ENCODE measurements around the gene ADGRV1.

The ADGRV1 gene

DNA sequence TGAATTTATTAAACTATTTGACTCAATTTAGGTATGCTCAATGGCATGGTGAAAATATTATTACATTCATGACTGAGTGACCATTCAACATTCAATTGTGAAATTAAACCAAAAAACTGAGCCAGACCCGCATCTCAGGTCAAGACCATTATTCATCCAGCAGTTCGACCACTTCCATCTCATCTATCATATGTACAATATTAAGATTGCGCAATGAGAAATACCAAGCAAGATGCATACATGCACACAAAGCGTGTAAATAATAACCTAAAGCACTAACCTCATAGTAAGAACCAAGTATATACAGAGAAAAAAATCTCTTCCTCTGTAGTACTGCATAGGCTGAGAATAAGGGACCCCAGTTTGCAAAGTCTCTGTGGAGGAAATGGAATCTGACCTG lies 310.2 kb downstream of the ADGRV1 start:
- no peak for DNase-seq (ENCODE audit: low read depth in 2 of 2)

DNA sequence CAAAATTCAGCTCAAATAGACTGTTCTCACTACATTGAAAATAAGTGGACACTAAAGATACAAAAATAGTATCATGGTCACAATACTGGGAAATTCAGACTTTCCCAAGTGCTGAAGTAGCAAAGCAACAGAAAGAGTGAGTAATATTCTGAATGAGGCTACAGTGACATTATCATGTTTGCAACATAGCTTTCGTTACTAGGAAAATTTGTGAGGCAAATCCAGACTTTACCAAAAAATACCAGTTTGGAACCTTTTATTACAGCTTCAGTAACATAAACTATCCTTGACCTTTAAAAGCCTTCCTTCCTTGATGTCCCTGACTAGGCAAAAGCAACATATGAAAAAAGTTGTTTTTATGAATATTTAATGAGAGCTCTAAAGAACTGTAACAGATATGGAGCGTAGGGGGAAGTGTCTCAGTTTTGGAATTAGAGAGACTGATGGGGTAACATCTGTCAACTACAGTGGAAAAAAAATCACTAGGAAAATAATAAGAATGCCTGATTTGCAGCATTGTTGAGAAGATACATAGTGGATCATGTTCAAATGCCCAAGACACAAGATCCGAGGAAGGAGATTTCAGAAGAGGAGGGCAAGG lies 312.9 kb downstream of the ADGRV1 start:
- DNase-seq (ENCODE audit: low read depth in 2 of 2) = no peak

DNA sequence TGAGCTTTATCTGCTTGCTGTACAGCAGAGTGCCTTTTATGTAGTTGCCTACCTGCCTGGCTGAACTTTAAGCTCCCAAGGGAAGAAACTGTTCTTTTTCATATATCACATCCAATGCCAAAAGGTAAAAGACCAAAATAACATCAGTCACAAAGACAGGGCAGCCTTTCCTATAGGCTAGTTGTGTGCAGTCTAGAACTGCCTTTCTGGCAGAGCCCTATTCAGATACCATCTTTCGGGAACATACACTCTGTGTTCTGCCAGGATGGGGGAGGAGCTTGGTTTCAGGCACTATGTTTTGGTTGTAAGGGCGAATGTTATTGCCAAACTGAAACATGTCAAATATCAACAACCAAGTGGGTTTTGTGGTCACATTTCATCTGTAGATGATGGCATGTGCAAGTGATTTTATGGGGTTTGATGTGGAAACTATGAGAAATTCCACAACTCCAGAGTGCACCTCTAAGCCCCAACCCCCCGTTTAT lies 314.5 kb downstream of the ADGRV1 start:
- DNase-seq (ENCODE audit: low read depth in 2 of 2) = no peak

DNA sequence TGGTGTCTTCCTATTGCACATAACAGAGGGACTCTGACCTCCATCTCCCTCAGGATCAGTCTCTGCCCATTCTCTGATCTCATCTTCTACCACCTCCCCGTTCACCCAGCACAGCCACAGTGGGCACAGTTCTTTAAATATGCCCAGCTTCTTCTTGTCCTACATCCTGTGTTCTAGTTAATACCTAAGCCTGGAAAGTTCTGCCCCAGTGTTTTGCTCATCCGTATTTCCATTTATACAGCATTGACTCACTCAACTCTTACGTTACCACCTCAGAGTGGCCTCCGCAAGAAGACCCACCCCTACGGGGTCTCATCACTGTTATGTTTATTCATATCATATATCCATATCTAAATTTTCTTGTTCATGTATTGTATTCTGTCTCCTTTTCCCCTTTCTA lies 315.5 kb downstream of the ADGRV1 start:
- no peak for DNase-seq (ENCODE audit: low read depth in 2 of 2)

DNA sequence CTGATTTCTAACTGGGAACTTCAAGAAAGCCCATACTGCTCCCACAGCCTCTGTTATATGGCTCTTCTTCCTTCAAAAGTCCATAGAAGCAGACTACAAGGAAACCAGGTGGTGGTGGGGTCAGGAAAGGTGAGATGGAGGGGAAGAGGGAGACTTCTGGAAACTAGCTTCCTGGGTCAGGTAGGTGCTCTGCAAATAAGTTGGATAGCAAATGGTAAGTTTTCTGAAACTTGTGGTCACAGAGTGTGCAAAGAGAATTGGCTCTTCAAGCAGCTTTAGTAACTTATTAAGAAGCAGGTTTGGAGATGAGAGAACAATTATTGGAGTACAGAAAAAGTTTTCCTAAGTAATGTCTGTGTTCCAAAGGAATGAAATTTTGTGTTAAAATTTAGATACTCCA lies 316.9 kb downstream of the ADGRV1 start:
- no peak for DNase-seq (ENCODE audit: low read depth in 2 of 2)

DNA sequence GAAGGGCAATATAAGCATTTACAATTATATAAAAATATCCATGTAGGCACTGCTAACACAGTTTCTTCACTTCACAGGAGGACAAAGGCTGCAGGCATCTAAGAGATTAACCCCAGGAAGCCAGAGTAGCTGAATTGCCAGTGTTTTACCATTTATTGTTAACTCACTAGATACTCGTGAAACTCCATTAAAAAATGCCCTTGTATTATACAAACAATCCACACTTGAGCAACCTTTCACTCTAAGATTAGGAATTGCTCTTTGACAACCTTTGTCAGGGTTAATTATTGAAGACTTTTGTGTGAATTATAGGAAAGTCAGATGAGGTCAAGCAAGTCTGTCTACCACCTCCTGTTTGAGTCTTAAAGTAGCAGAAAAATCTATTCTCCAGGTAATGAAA lies 317.8 kb downstream of the ADGRV1 start:
- DNase-seq (ENCODE audit: low read depth in 2 of 2) = no peak

DNA sequence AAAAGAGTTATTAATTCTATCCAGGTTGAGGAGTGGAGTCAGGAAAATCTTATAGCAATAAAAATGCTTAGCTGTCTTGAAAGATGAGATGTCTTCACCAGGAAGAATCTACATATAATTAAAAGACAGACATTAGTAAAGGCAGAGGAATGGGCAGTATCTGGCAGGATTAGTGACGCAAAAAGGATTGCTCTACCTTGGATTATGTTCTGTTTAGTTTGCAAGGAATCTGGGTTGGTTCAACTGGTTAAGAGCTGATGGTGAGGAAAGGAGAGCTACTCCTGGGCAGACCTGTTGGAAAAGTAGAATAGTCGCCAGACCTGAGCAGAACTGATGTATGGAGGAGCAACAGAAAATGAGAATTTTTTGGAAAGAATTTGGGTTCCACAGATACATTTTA lies 318.5 kb downstream of the ADGRV1 start:
- no peak for DNase-seq (ENCODE audit: low read depth in 2 of 2)

DNA sequence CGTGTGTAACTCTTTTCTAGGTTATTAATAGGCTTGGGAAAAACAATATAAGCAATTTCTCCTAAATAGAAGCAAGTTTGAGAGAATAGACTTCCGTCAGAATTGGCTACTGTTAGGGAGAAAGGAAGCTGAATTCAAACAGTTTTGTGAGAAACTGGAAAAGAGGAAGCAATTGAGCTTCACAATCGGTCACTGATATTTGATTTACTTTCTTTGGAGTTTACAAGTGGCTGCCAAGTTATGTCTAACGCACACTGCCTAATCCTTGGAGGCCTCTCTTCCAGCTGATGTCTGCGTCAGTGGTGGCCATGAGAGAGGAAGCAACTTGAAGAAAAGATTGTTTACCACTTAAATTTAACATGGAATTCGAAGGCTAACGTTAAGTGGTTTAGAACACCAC lies 319.5 kb downstream of the ADGRV1 start:
- no peak for DNase-seq (ENCODE audit: low read depth in 2 of 2)

DNA sequence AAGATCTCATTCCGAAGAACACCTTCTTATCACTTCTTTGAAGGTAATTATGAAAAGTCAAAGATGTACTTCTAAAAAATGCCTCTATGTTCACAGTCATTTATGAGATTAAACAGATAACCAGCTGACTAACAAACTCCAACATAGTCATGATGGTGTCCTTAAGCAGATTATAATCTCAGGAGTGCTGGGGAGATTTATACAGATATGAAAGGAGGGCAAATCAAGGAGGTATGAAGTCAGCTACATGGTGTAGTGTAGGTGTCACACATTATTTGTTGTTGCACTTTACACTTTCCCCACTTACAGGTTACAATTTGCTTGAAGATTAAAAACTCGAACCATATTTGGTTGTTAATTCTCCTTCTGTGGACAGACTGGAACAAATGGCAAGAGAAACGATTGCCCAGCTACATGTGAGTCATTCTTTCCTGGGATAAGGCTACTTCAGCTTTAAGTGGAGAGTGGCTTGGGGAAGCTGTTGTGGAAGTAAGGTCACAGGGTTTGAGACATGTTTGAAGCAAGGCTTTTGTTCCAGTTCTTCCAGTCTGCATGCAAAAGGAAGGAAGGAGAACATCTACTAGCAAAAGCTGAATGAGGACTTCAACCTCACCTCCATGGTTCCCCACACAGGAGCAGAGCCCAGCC lies 320.1 kb downstream of the ADGRV1 start:
- DNase-seq (ENCODE audit: low read depth in 2 of 2) = no peak

DNA sequence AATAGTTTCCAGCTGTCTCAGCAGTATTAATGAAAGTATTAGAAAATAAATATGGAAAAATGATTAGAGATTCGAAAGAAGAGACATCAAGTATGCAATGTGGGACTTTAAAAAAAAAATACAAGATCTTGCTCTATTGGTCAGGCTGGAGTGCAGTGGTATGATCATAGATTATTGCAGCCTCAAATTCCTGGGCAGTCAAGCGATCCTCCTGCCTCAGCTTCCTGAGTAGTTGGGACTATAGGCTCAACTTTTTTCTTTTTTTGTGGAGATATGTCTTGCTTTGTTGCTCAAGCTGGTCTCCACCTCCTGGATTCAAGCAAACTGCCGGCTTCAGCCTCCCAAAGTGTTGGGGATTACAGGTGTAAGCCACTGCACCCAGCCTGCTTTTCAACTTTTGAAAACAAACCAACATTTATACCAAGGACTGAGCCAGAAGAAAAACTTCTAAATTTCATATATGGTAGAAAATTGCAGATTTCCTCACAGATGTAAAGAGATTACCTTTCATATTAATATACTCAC lies 323.1 kb downstream of the ADGRV1 start:
- no peak for DNase-seq (ENCODE audit: low read depth in 2 of 2)

DNA sequence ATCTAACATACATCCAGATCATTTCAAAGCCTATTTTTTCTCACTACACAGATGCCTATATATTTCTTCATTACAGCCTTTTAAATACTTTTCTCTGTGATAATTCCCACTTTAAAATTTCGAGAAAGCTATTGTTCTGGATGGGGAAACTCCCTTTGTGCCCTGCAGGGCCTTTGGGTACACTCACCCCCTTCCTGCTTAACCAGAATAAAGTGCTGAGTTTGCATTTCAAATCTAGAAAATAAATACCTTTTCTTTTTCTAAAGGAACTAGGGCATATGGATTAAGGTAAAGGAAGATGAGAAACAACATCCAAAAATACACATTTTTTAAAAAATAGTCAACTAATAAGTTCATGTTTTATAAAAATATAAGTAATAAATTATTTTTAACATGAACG lies 323.9 kb downstream of the ADGRV1 start:
- DNase-seq (ENCODE audit: low read depth in 2 of 2) = no peak

DNA sequence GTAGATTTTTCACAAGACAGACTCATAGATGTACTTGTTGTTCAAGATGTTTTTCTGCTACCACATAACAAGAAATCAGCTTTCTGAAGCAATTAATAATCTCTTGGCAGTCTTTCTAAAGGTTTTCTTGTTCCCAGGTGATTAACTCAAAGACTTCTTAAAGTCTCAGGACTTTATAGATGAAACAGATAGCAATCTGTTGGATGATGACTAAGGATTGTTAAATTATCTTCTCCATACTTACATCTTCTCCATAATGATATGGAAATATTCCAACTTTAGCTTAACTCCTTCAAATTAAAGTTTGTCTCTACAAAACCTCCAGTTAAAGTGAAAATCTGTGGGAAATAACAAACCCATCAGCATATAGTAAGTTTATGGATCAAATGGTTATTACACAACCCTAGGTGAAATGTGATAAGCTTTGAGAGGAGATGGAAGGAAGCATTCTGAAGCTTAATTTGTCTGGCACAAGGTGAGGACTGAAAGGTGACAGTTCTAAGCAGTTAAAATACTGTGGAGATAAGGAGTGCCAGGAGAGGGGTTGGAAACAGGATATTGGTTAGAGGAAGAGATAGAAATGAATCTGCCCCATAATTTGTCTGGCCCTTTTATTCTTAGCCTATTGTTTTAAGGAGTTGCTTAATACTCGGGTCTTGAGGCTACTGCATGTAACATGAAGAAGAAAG lies 326.7 kb downstream of the ADGRV1 start:
- DNase-seq (ENCODE audit: low read depth in 2 of 2) = no peak

DNA sequence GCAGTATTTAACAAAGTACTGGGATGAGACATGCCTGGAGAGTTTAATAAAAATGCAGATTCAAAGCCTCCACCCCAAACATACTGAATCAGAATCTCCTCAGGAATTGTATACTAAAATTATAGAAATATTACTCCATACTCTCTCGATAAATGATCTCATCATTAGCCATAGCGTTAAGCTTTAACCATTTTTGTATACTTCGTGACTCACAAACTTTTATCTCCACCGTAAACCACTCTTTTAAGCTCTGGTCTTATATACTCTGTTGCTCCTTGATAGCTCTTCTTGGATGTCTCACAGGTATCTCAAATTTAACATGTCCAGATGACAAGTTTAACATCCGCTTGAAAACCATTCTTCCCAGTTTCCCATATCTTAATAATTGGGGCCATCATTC lies 327.8 kb downstream of the ADGRV1 start:
- DNase-seq (ENCODE audit: low read depth in 2 of 2) = no peak

DNA sequence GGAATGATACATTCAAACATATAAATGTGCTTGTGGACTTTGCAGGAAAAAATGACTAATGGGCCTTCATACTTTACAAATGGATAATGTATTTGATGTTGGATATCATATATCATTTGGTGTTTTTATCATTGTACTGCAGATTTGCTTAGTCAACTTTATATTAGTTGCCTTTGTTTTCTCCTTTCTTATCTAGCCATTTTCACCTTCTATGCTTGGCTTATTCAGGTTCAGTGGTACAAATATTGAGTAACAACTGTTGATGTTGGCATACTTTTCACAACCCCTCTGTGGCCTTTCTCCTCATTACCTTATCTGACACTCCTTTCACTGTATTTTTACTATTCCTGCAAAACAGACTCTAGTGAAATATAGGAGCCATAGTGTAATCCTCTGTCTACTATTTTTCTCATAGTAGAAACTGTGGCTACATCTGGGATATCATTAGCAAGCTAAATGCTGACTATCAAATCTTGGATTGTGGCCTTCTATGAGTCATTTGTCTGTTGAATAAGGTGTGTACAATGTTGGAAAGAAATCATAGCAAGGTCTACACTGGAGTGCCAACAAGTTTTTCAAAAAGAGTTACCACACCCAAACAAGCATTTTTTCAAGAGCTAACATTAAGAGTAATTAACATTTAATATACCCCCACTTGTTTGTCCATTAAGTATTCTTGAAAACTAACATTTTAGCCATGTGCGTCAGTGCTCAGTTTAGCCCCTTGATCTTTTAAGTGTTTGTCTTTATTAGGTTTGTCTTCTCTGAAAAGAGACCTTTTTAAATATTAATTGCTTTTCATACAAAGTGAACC lies 330.1 kb downstream of the ADGRV1 start:
- DNase-seq (ENCODE audit: low read depth in 2 of 2) = no peak

DNA sequence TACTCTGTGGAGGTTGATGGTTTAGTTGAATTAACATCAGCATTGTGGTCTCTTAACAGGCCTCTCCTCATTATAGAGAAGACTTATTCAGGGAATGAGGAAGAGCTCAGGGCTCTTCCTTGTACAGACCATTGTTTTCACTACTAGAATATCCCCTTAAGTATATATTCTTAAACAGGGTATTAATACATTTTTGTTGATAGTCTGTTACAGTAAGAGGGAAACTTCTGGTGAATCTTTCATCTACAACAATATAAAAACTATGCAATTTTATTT lies 330.7 kb downstream of the ADGRV1 start:
- DNase-seq (ENCODE audit: low read depth in 2 of 2) = no peak

DNA sequence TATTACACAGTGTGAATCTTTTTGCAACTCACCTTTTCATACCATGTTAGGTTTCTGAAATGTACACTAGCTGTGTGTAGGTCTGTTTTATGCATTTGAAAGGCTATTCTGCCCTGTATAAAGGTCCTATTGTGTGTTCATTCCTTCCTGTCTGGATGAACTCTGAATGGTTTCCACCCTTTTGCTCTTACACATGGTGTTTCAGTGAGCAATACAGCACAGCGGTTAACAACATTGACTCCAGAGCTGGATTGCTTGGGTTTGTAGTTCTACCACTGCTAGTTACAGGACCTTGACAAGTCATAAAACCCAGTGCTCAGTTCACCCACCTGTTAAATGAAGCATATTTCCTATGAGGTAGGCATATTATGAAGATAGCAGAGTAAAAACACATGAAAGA lies 331.6 kb downstream of the ADGRV1 start:
- no peak for DNase-seq (ENCODE audit: low read depth in 2 of 2)

DNA sequence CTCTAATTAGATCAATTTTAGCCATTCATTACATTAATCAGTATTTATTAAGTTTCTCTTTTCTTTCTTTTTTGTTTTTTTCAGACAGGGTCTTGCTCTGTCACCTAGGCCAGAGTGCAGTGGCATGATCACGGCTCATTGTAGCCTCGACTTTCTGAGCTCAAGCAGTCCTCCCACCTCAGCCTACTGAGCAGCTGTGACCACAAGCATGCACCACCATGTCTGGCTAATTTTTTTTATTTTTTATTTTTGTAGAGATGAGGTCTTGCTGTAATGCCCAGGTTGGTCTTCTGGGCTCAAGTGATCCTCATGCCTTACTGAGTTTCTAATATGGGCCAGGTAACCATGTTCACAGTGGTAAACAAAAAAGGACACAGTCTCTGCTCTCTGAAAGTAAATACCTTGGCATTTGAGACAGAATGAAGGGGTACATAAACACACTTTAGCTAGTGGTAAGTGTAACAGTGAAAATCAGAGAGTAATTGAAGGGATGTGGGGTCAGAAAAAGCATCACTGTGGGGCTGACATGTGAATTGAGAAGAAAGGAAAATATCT lies 336.3 kb downstream of the ADGRV1 start:
- DNase-seq (ENCODE audit: low read depth in 2 of 2) = no peak

DNA sequence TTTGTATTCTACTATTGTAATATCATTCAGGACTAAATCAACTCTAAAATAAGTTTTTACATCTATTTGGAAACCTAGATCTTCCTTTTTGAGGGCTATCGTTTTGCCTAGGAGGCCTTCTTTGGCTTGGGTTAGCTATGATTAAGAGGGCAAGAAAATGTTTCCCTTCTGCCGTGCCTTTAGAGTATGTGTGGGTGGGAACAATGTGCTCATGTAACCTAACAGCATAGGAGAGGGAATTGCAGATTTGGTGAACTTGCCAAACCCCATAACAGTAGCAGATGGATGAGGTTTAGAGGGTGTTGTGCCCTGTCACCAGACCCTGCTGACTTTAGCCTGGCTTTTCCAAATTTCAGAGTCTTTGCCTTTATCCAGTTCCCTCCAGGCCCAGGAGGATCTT lies 339.0 kb downstream of the ADGRV1 start:
- DNase-seq (ENCODE audit: low read depth in 2 of 2) = no peak

DNA sequence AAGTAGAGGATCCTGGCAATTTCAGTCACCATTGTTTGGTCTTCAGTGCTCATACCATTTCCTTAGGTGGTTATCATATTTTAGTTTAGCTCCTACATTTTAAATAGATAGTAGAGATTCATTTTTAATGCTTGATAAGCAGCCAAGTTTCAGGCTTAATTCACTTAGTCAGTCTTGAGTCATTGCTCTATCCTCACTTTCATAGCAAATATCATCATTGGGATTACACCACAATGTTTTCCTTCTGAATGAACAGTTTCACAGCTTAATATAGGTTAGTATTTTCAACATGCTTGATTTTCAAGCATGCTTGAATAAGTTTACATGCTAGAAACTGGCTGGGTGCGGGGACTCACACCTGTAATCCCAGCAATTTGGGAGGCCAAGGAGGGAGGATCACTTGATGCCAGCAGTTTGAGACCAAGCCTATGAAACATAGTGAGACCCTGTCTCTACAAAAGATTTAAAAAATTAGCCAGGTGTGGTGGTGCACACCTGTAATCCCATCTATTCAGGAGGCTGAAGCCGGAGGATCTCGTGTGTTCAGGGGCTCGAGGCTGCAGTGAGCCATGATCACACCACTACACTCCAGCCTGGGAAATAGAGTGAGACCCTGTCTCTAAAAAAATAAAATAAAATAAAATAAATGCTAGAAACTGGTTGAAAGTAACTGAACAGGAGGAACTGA lies 339.9 kb downstream of the ADGRV1 start:
- DNase-seq (ENCODE audit: low read depth in 2 of 2) = no peak

DNA sequence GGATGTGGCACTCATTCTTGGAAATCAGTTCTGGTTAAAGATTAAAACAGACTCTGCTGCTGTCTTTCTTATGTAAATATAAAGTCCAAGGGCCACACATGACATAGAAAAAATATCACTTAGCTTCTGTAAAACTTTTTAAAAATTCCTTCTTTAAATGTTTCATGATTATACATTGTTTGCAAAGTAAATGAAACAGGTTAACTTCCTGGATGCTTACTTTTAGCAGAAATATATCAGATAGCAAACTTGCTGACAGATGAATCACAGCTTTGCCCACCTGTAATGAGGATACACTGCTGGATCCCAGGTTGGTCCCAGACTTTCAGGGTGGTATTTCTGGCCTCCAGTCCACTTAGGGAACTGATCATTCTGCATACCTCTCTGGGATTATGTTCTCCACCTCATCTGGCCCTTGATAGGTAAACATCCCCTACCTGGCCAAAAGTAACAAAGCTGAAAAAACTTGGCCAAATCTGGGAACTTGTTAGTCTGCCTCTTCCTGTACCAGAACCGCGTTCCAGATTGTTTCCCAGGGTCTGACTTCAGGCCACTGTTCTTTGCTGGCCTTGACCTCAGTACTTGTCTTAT lies 340.5 kb downstream of the ADGRV1 start:
- no peak for DNase-seq (ENCODE audit: low read depth in 2 of 2)

DNA sequence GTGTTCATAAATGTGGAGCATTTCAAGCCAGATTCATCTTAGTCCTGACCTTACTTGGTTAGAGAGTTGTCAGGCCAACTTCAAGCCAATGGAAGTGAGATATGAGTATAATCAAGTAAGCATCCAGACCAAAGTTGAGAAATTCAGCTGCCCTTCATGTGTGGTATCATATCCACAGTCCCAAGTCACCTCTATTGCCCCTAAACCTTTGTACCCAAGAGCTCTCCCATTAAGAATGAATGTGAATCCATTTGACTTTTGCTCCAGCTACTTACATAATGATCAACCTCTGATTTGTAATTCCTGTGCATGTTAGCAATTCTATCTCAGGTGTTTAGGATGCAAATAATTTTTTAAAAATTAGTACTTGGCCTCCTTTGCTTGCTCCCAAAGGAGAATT lies 342.7 kb downstream of the ADGRV1 start:
- no peak for DNase-seq (ENCODE audit: low read depth in 2 of 2)
